ENCODE data around the gene STUB1.
A peak's percentile ranks its signal among the peaks of the same experiment; 100 is the strongest.

Gene STUB1

GRCh38 chr16:644556-644955 is 35.7 kb upstream of the STUB1 start:
- no peak for DNase-seq (ENCODE audit: low read depth)

- DNase-seq (ENCODE audit: low read depth): no peak
Observed at GRCh38 chr16:645852-646678, 34.1 kb upstream of the STUB1 start.

- DNase-seq (ENCODE audit: low read depth): no peak
Observed at GRCh38 chr16:646679-647172, 33.5 kb upstream of the STUB1 start.

- DNase-seq (ENCODE audit: low read depth): no peak
Observed at GRCh38 chr16:647173-647902, 32.9 kb upstream of the STUB1 start.

DNA sequence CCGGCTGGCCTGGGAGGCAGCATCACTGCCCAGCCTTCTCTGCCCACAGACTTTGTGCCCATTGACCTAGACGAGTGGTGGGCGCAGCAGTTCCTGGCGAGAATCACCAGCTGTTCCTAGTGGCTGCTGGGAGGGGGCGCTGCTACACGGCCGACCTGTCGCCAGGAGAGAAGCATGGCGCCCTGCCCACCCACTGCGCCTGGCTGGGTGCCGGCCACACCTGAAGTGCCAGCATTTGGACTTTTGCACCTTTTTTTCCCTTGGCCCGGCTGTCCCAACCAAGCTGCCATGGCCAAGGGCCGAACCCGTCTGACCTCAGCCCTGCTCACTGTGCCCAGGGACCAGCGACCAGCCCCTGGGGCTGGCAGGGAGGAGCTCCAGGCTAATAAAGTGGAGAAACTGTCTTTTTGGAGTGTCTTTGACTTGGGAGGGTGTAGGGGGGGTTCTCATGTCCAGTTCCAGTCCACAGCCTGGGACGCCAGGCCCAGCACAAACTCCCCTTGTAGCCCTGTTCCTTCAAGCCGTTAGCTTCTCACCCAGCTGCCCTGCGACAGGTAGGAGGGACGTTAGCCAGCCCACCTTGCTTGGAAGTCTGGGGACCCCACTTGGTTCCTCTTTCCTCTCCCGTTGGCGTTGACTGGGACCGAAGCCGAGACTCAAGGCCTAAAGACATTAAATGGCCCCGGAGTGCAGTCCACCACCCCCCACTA is 32.0 kb upstream of the STUB1 start:
- no peak for DNase-seq (ENCODE audit: low read depth)

GRCh38 chr16:648781-649589 is 31.2 kb upstream of the STUB1 start, which contains the start of gene WDR90:
TSS of gene WDR90 (plus strand) at chr16:649365. CDS start at chr16:649417, 52 bp downstream.
- DNase-seq (ENCODE audit: low read depth): peak; percentile 76

GRCh38 chr16:649631-650030 is 30.6 kb upstream of the STUB1 start:
- DNase-seq (ENCODE audit: low read depth): no peak

GRCh38 chr16:651844-652243 is 28.4 kb upstream of the STUB1 start:
- DNase-seq (ENCODE audit: low read depth): no peak

DNA sequence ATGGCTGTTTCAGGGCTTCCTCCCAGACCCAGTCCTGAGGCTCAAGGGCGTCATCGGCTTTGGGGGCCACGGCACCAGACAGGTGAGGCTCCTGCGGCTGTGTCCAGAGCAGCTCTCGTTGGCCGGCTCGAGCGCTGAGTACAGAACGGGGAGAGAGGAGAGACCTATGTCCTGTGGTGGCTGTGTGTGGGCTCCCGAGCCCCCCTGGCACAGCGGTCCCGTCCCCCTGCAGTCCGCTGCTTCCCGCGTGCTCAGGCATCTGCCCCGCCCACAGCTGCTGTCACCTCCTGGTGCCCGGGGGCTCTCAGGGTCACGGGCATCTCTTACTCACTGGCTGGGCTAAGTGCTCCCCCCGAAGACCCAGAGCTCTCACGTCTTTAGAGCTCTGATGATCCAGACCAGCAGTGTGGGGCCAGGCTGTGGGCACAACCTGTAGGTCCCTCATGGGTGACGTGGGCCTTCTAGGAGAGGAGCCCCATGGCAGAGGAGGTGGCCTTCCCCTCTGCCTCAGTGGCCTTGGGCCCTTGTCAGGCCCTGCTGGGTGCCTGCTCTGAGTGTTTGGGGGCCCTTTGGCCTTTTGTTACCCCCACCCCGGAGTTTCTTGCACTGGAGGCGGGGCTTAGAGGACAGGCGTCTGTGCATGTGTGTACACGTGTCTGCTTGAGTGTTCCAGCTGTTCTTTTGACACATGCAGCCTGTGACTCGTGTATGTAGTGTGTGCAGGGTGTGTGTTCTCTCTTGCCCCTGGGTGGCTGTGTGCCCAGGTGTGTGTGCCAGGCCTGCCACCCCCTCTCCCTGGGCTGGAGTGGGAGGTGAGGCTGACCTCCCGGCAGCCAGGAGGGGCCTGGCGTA is 27.5 kb upstream of the STUB1 start:
- no peak for DNase-seq (ENCODE audit: low read depth)

DNA sequence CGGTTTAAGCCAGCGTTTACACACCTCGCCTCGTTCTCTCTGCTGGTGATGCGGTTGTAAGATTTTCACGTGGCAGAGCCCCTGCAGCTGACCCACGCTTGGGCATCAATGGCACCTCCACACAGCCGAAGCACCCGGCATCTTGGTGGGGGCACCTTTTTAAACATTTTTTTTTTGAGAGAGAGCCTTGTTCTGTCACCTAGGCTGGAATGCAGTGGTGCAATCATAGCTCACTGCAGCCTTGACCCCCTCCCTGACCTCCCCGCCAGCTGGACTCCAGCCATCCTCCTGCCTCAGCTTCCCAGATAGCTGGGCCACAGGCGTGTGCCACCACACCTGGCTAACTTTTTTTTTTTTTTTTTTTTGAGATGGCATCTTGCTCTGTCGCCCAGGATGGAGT is 26.2 kb upstream of the STUB1 start:
- no peak for DNase-seq (ENCODE audit: low read depth)

DNA sequence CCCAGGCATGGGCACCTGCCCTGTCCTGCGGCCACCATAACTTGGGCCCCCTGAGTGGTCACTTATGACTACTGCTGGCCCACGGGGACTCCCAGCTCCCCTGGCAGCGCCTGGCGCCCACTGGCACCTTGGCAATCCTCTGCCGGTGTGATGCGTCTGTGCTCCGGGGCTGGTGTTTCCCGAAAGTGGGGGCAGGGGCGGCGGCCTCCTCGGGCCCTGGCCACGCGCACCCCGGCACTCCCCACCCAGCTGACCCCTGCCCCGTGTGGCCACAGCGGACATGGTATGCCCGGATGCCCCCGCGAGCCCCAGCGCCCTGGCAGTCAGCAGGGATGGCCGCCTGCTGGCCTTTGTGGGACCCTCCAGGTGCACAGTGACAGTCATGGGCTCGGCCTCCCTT is 22.7 kb upstream of the STUB1 start:
- DNase-seq (ENCODE audit: low read depth): no peak

DNA sequence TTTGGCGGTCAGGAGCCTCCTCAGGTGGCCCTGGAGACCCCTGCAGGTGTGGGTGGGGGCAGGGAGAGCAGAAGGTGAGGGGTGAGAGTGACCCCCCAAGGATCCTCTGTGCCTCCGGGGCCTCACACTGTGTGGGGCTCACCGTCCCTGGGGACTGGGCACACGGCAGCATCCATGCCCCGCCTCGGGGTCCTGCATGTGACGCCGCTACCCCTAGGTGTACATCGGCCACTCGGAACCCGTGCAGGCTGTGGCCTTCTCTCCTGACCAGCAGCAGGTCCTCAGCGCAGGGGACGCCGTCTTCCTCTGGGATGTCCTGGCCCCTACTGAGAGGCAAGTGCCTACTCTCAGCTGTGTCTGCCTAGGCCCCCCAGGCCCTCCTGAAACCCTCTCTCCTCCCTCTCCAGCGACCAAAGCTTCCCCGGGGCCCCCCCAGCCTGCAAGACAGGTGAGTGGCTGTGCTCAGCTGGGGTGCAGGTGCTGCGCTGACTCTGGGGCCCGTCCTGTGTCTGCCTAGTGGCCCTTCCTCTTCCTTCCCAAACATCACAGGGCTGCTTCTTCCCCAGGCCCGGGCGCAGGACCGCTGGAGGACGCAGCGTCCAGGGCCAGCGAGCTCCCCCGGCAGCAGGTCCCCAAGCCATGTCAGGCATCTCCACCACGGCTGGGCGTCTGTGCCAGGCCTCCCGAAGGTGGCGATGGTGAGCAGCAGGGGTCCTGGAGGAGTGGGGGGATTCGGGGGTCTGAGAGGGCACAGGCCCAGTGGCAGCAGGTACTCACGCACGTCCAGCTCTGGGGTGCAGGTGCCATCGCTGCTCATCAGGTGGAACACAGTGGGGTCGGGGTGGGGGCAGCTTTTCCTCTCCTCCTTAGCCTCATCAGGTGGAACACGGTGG is 21.3 kb upstream of the STUB1 start:
- no peak for DNase-seq (ENCODE audit: low read depth)

DNA sequence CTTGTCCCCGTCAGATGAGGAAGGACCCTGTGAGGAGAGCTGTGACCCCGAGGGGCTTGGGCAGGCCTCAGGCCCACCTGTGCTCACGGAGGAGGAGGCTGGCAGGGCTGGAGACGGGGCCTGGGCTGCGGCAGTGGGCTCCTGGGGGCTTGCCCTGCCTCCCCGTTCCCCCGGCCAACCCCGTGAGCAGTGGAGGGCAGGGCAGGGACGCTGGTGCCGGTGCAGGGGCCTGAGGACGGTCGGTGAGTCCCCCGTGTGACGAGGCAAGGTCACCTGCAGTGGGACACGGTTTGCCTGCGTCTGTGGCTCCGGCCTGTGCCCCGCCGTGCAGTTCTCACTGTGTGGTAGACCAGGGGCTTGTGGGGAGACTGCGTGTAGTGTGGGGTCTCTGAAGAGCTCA is 20.6 kb upstream of the STUB1 start:
- no peak for DNase-seq (ENCODE audit: low read depth)

DNA sequence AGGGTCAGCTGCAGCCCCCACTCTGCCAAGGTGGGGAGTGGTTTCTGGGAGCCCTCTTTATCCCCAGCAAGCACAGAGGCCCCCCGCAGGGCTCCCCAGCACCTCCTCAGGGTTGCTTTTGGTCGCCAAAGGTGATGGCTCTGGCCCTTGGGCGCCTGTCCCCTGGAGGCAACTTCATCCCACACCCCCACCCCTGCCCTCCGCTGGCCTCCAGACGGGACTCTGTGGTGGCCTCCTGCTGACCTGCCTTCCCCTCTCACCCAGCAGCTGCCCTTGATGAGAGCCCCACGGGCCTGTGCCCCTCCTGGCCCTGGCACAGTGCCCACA is 20.1 kb upstream of the STUB1 start:
- no peak for DNase-seq (ENCODE audit: low read depth)

GRCh38 chr16:660459-661183 is 19.6 kb upstream of the STUB1 start:
- DNase-seq (ENCODE audit: low read depth): peak; percentile 81

- no peak for DNase-seq (ENCODE audit: low read depth)
Observed at GRCh38 chr16:661184-661821, 18.9 kb upstream of the STUB1 start.

GRCh38 chr16:662095-662494 is 18.1 kb upstream of the STUB1 start:
- no peak for DNase-seq (ENCODE audit: low read depth)

- no peak for DNase-seq (ENCODE audit: low read depth)
Observed at GRCh38 chr16:662597-662996, 17.6 kb upstream of the STUB1 start.

- no peak for DNase-seq (ENCODE audit: low read depth)
Observed at GRCh38 chr16:666572-666971, 13.6 kb upstream of the STUB1 start.

Measured in fibroblast of the conjunctiva (primary cell).